GM10266 (cell line): Measurements from ENCODE around the gene TRIM9.

ENCODE experiments used
- DNase-seq: peaks from one replicate; pipeline ENCODE4 v3.0.0; 2012; ENCODE audit errors: extremely low spot score
- TF ChIP-seq, protein P1 (sequence below): IDR thresholded peaks from 2 replicates; pipeline ENCODE4 v1.5.1; 2012; ENCODE audit warnings: mild to moderate bottlenecking, low read depth; ENCODE audit not compliant: control insufficient read depth, insufficient read depth; ENCODE audit errors: missing control alignments

The TRIM9 gene

GRCh38 chr14:51109651-51110050 is 14.7 kb upstream of the TRIM9 start:
- no peak for DNase-seq

DNA sequence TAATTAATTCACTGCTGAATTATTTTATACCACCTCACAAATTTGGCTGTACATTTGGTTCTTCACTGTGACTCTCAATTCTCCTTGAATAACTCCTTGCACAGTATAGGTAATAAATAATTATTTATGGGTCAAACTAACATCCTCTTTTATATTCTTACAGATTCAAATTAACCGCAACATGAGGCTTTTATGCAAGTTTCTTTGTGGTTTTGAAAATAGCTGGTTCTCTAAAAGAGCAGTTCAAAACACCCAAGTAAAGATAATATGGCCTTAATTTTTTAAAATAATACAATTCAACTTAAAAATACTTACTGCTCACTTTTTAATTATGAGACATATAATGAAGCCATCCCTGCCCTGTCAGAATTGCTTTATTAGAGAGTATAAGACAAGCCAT is 12.9 kb upstream of the TRIM9 start:
- DNase-seq, result no peak
- TF ChIP-seq, protein P1, sequence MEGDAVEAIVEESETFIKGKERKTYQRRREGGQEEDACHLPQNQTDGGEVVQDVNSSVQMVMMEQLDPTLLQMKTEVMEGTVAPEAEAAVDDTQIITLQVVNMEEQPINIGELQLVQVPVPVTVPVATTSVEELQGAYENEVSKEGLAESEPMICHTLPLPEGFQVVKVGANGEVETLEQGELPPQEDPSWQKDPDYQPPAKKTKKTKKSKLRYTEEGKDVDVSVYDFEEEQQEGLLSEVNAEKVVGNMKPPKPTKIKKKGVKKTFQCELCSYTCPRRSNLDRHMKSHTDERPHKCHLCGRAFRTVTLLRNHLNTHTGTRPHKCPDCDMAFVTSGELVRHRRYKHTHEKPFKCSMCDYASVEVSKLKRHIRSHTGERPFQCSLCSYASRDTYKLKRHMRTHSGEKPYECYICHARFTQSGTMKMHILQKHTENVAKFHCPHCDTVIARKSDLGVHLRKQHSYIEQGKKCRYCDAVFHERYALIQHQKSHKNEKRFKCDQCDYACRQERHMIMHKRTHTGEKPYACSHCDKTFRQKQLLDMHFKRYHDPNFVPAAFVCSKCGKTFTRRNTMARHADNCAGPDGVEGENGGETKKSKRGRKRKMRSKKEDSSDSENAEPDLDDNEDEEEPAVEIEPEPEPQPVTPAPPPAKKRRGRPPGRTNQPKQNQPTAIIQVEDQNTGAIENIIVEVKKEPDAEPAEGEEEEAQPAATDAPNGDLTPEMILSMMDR, result no peak

More at GRCh38 chr14:51109651-51110050, 14.7 kb upstream of the TRIM9 start:
- TF ChIP-seq, protein P1, result no peak

DNA sequence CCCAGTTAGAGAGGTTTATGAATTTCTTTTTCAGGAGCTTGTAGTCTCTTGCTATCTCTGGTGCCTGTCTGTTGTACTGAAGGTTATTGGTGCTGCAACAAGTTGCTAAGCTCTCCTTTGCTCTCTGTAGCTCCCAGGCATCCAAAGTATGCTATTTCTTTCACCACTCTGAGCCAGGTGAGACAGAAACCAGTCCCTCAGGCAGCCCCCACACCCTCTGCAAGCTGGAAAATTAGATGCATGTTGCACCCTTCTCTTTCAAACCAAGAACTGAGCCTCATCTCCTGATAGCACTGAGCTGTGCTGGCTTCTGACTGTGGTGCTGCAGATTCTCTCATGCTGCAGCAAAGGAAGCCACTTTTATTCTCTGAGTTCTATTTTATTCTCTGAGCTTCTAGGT is 9.6 kb upstream of the TRIM9 start:
- DNase-seq, result no peak
- TF ChIP-seq, protein P1, result no peak

DNA sequence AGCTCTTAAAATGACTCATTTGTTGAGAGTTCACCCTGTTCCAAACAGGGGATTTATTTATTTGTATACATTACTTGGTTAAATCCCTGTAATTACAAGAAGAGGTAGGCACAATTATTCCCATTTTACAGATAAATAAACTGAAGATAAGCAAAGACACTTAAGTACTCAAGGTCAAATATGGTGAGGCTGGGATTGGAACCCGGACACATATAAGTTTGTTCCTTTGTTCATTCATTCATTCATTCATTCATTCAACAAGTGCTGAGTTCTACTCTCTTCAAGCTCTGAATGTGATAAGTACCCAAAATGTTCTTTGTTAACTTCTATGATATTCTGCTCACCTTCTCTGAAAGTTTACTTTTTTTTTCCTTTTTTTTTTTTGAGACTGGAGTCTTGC is 2.4 kb upstream of the TRIM9 start:
- no peak for DNase-seq
- TF ChIP-seq, protein P1, result no peak

GRCh38 chr14:51096870-51097269 is 2.0 kb upstream of the TRIM9 start:
- no peak for DNase-seq

DNA sequence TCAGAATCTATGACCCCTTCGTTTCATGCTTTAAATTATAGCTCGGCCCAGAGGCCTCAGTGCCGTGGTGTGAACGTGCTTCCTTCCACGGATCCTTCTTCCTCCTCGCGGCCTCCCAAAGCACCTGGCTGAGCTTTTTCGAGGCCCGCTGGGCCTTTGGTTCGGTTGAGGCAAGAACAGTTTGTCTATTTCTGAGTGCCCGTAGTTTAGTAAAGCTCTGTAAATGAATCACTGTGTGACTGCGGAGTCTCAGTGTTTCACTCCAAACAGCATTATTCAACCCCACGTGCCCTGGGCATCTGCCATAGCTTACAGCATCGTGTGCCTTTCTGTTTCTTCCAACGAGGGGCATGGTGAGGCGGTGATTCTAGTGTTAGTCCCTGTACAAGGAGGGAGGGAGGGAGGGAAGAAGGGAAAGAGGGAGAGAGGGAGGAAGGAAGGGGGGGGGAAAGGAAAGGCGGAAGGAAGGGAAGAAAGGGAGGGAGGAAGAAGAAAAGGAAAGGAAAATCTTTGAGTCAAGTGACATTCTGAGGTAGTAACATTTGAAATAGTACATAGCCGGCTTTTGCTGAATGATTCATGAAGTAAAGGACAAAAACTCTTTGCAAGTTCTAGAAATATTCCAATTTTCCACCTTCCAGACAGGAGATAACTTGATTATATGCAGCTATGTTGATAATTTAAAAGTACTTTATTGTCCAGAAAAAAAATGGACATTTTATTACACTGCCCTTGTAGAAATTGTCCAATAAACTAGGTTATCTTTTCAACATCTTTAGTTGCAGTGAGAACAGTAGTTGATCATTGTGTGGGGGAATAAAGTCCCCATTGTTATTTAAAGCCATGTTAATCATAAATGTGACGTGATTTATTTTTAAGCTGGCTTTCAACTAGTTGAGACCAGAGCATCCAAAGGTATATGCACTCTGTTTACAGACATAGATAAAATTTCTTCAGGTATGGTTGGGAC is 1.2 kb upstream of the TRIM9 start:
- no peak for DNase-seq

More at GRCh38 chr14:51096870-51097269, 2.0 kb upstream of the TRIM9 start:
- TF ChIP-seq, protein P1, result no peak

More for the DNA sequence above, 1.2 kb upstream of the TRIM9 start:
- TF ChIP-seq, protein P1, result no peak
